ENCODE results near the gene TMTC4.

The TMTC4 gene

GRCh38 chr13:100666124-100666523 is 8.5 kb downstream of the TMTC4 start:
- DNase-seq, result no peak
- no peak for ATAC-seq

- DNase-seq (no peak), ATAC-seq (no peak)
Measured at GRCh38 chr13:100665403-100665802, 9.2 kb downstream of the TMTC4 start.

- DNase-seq (no peak), ATAC-seq (no peak)
Measured at GRCh38 chr13:100664171-100664900, 10.3 kb downstream of the TMTC4 start.

GRCh38 chr13:100662468-100663211 is 12.0 kb downstream of the TMTC4 start:
- ATAC-seq, result no peak
- no peak for DNase-seq

GRCh38 chr13:100660761-100661160 is 13.8 kb downstream of the TMTC4 start:
- DNase-seq, result no peak
- no peak for ATAC-seq

GRCh38 chr13:100659578-100659977 is 15.0 kb downstream of the TMTC4 start:
- DNase-seq (no peak), ATAC-seq (no peak)

- ATAC-seq (peak; percentile 61), DNase-seq (no peak)
Measured at GRCh38 chr13:100658363-100658762, 16.2 kb downstream of the TMTC4 start.

- ATAC-seq (no peak), DNase-seq (no peak)
Measured at GRCh38 chr13:100657881-100658315, 16.7 kb downstream of the TMTC4 start.

- no peak for DNase-seq
- no peak for ATAC-seq
Measured at GRCh38 chr13:100652510-100652909, 22.1 kb downstream of the TMTC4 start.

- DNase-seq (no peak), ATAC-seq (no peak)
Measured at GRCh38 chr13:100650326-100650725, 24.3 kb downstream of the TMTC4 start.

GRCh38 chr13:100648354-100648753 is 26.2 kb downstream of the TMTC4 start:
- DNase-seq (no peak), ATAC-seq (no peak)

- ATAC-seq, result no peak
- DNase-seq, result no peak
Measured at GRCh38 chr13:100646871-100647270, 27.7 kb downstream of the TMTC4 start.

GRCh38 chr13:100646030-100646673 is 28.4 kb downstream of the TMTC4 start:
- ATAC-seq, result no peak
- no peak for DNase-seq

GRCh38 chr13:100645382-100645781 is 29.2 kb downstream of the TMTC4 start:
- no peak for ATAC-seq
- no peak for DNase-seq

- no peak for ATAC-seq
Measured at GRCh38 chr13:100644371-100644770, 30.2 kb downstream of the TMTC4 start.

GRCh38 chr13:100637796-100638195 is 36.8 kb downstream of the TMTC4 start:
- ATAC-seq (no peak), DNase-seq (no peak)

More at GRCh38 chr13:100644371-100644770, 30.2 kb downstream of the TMTC4 start:
- DNase-seq, result no peak

- ATAC-seq (no peak), DNase-seq (no peak)
Measured at GRCh38 chr13:100637380-100637779, 37.2 kb downstream of the TMTC4 start.

- ATAC-seq (no peak), DNase-seq (no peak)
Measured at GRCh38 chr13:100636441-100636840, 38.2 kb downstream of the TMTC4 start.

GRCh38 chr13:100636004-100636403 is 38.6 kb downstream of the TMTC4 start:
- DNase-seq (no peak), ATAC-seq (no peak)

GRCh38 chr13:100634696-100635095 is 39.9 kb downstream of the TMTC4 start:
- ATAC-seq (no peak), DNase-seq (no peak)

- DNase-seq, result no peak
- ATAC-seq, result no peak
Measured at GRCh38 chr13:100633461-100633860, 41.1 kb downstream of the TMTC4 start.

GRCh38 chr13:100630555-100630954 is 44.0 kb downstream of the TMTC4 start:
- ATAC-seq (no peak), DNase-seq (no peak)

- ATAC-seq, result no peak
- DNase-seq, result no peak
Measured at GRCh38 chr13:100627120-100627519, 47.5 kb downstream of the TMTC4 start.

Data from stimulated activated naive CD8-positive, alpha-beta T cell treated with anti-CD3 and anti-CD28 coated beads, Interleukin-15, Interleukin-2, amounts not matched to agents 100 U/mL and 50 U/mL, for 24 hours (primary cell).